Measurements from ENCODE around the gene PTPRG.

PTPRG gene

GRCh38 chr3:61650719-61651410 is 89.5 kb downstream of the PTPRG start:
- no peaks in the 10 kb centered on the region for H3K9me3 ChIP-seq (ENCODE audit: control insufficient read depth, insufficient read depth, low read length)
- no peaks in the 10 kb centered on the region for H3K79me2 ChIP-seq (ENCODE audit: control insufficient read depth, low read length)
- no peaks in the 10 kb centered on the region for H3K36me3 ChIP-seq (ENCODE audit: control insufficient read depth, low read length)
- no peaks in the 10 kb centered on the region for H3K27me3 ChIP-seq (ENCODE audit: control insufficient read depth, low read length)
- no peak overlapping the region for H3K27ac ChIP-seq (ENCODE audit: low read depth, low read length)
- no peaks in the 10 kb centered on the region for H3K4me1 ChIP-seq (ENCODE audit: control insufficient read depth, low read length)
- no peak overlapping the region for H3K4me2 ChIP-seq (ENCODE audit: low read length)
- TF ChIP-seq CTCF (IDR thresholded peaks at IDR 0.05; ENCODE audit: low read depth, low read length, poor library complexity, severe bottlenecking) (no peak), EZH2phosphoT487 (IDR thresholded peaks at IDR 0.05; ENCODE audit: borderline replicate concordance, low read length) (no peak)
- H3F3A ChIP-seq (ENCODE audit: control insufficient read depth, insufficient read depth) = no peaks in the 10 kb centered on the region
- no peaks in the 10 kb centered on the region for H3K9me2 ChIP-seq (replicated peaks; ENCODE audit: control insufficient read depth, low read length)
- no peaks in the 10 kb centered on the region for H4K20me1 ChIP-seq (ENCODE audit: control insufficient read depth, insufficient read depth, low read depth, low read length)
- H3K4me3 ChIP-seq (ENCODE audit: low read length) = no peak overlapping the region

GRCh38 chr3:61657689-61658088 is 96.3 kb downstream of the PTPRG start:
- Histone ChIP-seq H3K36me3 (ENCODE audit: control insufficient read depth, low read length) (no peaks in the 10 kb centered on the region), H3K9me2 (replicated peaks; ENCODE audit: control insufficient read depth, low read length) (no peaks in the 10 kb centered on the region), H3K4me3 (ENCODE audit: low read length) (no peak overlapping the region), H4K20me1 (ENCODE audit: control insufficient read depth, insufficient read depth, low read depth, low read length) (no peaks in the 10 kb centered on the region), H3K27ac (ENCODE audit: low read depth, low read length) (no peak overlapping the region), H3K4me2 (ENCODE audit: low read length) (no peak overlapping the region), H3F3A (ENCODE audit: control insufficient read depth, insufficient read depth) (no peaks in the 10 kb centered on the region), H3K4me1 (ENCODE audit: control insufficient read depth, low read length) (no peaks in the 10 kb centered on the region), H3K79me2 (ENCODE audit: control insufficient read depth, low read length) (no peaks in the 10 kb centered on the region), H3K9me3 (ENCODE audit: control insufficient read depth, insufficient read depth, low read length) (no peaks in the 10 kb centered on the region), H3K27me3 (ENCODE audit: control insufficient read depth, low read length) (no peaks in the 10 kb centered on the region)
- no peak for TF ChIP-seq CTCF (IDR thresholded peaks at IDR 0.05; ENCODE audit: low read depth, low read length, poor library complexity, severe bottlenecking)

GRCh38 chr3:61662861-61663260 is 101.5 kb downstream of the PTPRG start:
- Histone ChIP-seq H3K27ac (ENCODE audit: low read depth, low read length) (no peak overlapping the region), H3K4me3 (ENCODE audit: low read length) (no peak overlapping the region), H3K27me3 (ENCODE audit: control insufficient read depth, low read length) (no peaks in the 10 kb centered on the region), H3K36me3 (ENCODE audit: control insufficient read depth, low read length) (no peaks in the 10 kb centered on the region), H3F3A (ENCODE audit: control insufficient read depth, insufficient read depth) (no peaks in the 10 kb centered on the region), H3K4me1 (ENCODE audit: control insufficient read depth, low read length) (no peaks in the 10 kb centered on the region), H3K9me2 (replicated peaks; ENCODE audit: control insufficient read depth, low read length) (no peaks in the 10 kb centered on the region), H3K4me2 (ENCODE audit: low read length) (no peak overlapping the region), H4K20me1 (ENCODE audit: control insufficient read depth, insufficient read depth, low read depth, low read length) (no peaks in the 10 kb centered on the region), H3K79me2 (ENCODE audit: control insufficient read depth, low read length) (no peaks in the 10 kb centered on the region), H3K9me3 (ENCODE audit: control insufficient read depth, insufficient read depth, low read length) (no peaks in the 10 kb centered on the region)
- TF ChIP-seq EZH2phosphoT487 (IDR thresholded peaks at IDR 0.05; ENCODE audit: borderline replicate concordance, low read length) (no peak), CTCF (IDR thresholded peaks at IDR 0.05; ENCODE audit: low read depth, low read length, poor library complexity, severe bottlenecking) (no peak)

Measured in DOHH2 (cell line).